ENCODE measurements around the gene LGALS1.

Gene LGALS1

GRCh38 chr22:37631448-37632173 is 43.8 kb upstream of the LGALS1 start:
- no peak for FAIRE-seq
- DNase-seq (ENCODE audit: insufficient read length, low spot score), result no peak
- no peak for TF ChIP-seq TAF1 (IDR thresholded peaks at IDR 0.05; ENCODE audit: low read depth, low read length)
- no peak for TF ChIP-seq PAX5 (IDR thresholded peaks at IDR 0.05; ENCODE audit: insufficient read depth, low read length, severe bottlenecking)
- TF ChIP-seq SPI1 (IDR thresholded peaks at IDR 0.05; ENCODE audit: low read depth, low read length), result no peak
- TF ChIP-seq POLR2AphosphoS5 (IDR thresholded peaks at IDR 0.05; ENCODE audit: low read depth, low read length), result no peak
- TF ChIP-seq POU2F2 (IDR thresholded peaks at IDR 0.05; ENCODE audit: low read depth, low read length), result no peak
- TF ChIP-seq POLR2A (IDR thresholded peaks at IDR 0.05; ENCODE audit: low read depth, low read length), result no peak

GRCh38 chr22:37632174-37633088 is 43.0 kb upstream of the LGALS1 start:
- DNase-seq (ENCODE audit: insufficient read length, low spot score) (peak; percentile 70), FAIRE-seq (no peak)
- TF ChIP-seq PAX5 (IDR thresholded peaks at IDR 0.05; ENCODE audit: insufficient read depth, low read length, severe bottlenecking) (no peak), POLR2A (IDR thresholded peaks at IDR 0.05; ENCODE audit: low read depth, low read length) (no peak), POLR2AphosphoS5 (IDR thresholded peaks at IDR 0.05; ENCODE audit: low read depth, low read length) (no peak), TAF1 (IDR thresholded peaks at IDR 0.05; ENCODE audit: low read depth, low read length) (no peak), SPI1 (IDR thresholded peaks at IDR 0.05; ENCODE audit: low read depth, low read length) (no peak), POU2F2 (IDR thresholded peaks at IDR 0.05; ENCODE audit: low read depth, low read length) (no peak)

DNA sequence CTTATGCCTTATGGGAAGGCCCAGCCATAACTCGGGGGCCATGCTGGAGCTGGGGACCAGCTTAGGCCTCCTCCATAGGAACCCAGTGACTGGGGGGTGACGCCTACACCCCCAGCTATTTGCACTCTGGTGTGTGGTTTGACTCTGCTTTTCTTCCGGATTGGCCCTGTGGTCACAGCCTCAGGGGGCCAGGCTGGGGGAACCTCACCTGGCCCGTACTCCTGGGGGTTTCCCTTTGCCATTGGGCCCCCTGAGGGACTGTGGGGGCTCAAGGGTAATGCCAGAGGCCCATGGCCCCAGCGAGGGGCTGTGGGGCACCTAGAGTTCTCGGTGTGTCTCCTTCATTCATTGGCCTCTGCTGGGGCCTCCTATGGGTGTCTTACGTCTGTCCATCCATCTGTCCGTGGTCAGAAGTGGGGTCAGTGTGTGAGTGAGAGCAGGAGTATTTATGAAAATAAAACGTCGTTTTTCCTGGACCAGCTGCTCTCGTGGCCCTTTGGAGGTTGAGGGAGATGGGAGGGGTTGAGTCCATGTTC is 42.3 kb upstream of the LGALS1 start:
- DNase-seq (ENCODE audit: insufficient read length, low spot score) (peak; percentile 91), FAIRE-seq (peak; percentile 96)
- no peak; the same call in 1 of the 2 replicates for TF ChIP-seq POLR2AphosphoS5 (IDR thresholded peaks at IDR 0.05; ENCODE audit: low read depth, low read length)
- 0 out of 2 replicates have a peak, but pooled peaks have one; percentile 45 for TF ChIP-seq POLR2A (IDR thresholded peaks at IDR 0.05; ENCODE audit: low read depth, low read length)
- TF ChIP-seq POU2F2 (IDR thresholded peaks at IDR 0.05; ENCODE audit: low read depth, low read length), result peak; percentile 76
- no peak for TF ChIP-seq SPI1 (IDR thresholded peaks at IDR 0.05; ENCODE audit: low read depth, low read length)

GRCh38 chr22:37633625-37634416 is 41.6 kb upstream of the LGALS1 start:
- TF ChIP-seq TAF1 (IDR thresholded peaks at IDR 0.05; ENCODE audit: low read depth, low read length), result no peak
- TF ChIP-seq POU2F2 (IDR thresholded peaks at IDR 0.05; ENCODE audit: low read depth, low read length), result no peak; the same call in none of the 2 replicates
- TF ChIP-seq SPI1 (IDR thresholded peaks at IDR 0.05; ENCODE audit: low read depth, low read length), result peak; percentile 74
- peak; percentile 84 for TF ChIP-seq POLR2A (IDR thresholded peaks at IDR 0.05; ENCODE audit: low read depth, low read length)
- peak; percentile 77 for TF ChIP-seq PAX5 (IDR thresholded peaks at IDR 0.05; ENCODE audit: insufficient read depth, low read length, severe bottlenecking)
- TF ChIP-seq POLR2AphosphoS5 (IDR thresholded peaks at IDR 0.05; ENCODE audit: low read depth, low read length), result peak; percentile 33
- DNase-seq (ENCODE audit: insufficient read length, low spot score) (peak; percentile 91), FAIRE-seq (no peak)

DNA sequence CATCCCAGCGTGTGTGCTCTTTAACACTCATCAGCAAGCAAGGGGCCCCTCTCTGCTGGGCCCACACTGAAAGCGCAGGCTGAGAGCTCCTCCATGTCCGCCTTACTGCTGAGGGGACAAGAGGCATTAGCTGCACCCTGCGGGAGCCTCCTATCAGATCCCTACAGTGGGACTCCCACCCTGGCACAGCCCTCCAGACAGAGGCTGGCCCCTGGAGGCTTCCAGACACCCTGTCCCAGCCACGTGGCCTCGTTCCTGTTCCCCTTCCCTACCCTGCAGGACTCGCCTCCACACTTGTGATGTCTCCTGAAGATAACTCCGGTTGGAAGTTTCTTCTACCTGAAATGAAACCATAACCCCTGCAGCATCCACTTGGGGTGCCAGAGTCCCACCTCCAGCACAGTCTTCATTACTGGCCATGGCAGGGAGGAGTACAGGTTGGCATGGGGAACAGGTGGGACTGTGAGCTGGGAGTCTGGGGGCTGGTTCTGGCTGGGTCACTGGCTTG is 41.0 kb upstream of the LGALS1 start:
- TF ChIP-seq SPI1 (IDR thresholded peaks at IDR 0.05; ENCODE audit: low read depth, low read length), result no peak
- no peak for TF ChIP-seq PAX5 (IDR thresholded peaks at IDR 0.05; ENCODE audit: insufficient read depth, low read length, severe bottlenecking)
- no peak for TF ChIP-seq POU2F2 (IDR thresholded peaks at IDR 0.05; ENCODE audit: low read depth, low read length)
- TF ChIP-seq TAF1 (IDR thresholded peaks at IDR 0.05; ENCODE audit: low read depth, low read length), result no peak
- no peak; the same call in 1 of the 2 replicates for TF ChIP-seq POLR2A (IDR thresholded peaks at IDR 0.05; ENCODE audit: low read depth, low read length)
- no peak for TF ChIP-seq POLR2AphosphoS5 (IDR thresholded peaks at IDR 0.05; ENCODE audit: low read depth, low read length)

DNA sequence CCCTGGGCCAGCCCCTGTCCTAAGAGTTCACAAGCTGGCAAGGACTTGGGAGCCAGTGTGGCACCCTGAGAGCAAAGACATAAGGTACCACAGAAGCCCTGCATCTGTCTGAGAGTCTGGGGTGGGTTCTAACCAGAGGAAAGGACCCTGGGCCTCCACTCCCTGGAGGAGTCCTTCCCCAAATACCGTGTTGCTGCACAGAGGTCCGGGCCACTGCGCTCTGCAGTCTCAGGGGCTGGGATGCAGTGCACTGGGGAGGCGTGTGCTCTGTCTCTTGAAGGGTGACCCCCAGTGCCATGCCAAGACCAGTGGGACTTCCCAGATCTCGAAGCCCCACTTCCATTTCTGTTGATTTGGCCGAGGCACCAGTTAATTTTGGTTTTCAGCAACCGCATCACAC is 40.3 kb upstream of the LGALS1 start:
- DNase-seq (ENCODE audit: insufficient read length, low spot score) (no peak), FAIRE-seq (peak; percentile 26)
- TF ChIP-seq PAX5 (IDR thresholded peaks at IDR 0.05; ENCODE audit: insufficient read depth, low read length, severe bottlenecking) (no peak), POLR2AphosphoS5 (IDR thresholded peaks at IDR 0.05; ENCODE audit: low read depth, low read length) (no peak), POU2F2 (IDR thresholded peaks at IDR 0.05; ENCODE audit: low read depth, low read length) (no peak), POLR2A (IDR thresholded peaks at IDR 0.05; ENCODE audit: low read depth, low read length) (no peak)

More for the DNA sequence above, 41.0 kb upstream of the LGALS1 start:
- FAIRE-seq (peak; percentile 80), DNase-seq (ENCODE audit: insufficient read length, low spot score) (no peak)

DNA sequence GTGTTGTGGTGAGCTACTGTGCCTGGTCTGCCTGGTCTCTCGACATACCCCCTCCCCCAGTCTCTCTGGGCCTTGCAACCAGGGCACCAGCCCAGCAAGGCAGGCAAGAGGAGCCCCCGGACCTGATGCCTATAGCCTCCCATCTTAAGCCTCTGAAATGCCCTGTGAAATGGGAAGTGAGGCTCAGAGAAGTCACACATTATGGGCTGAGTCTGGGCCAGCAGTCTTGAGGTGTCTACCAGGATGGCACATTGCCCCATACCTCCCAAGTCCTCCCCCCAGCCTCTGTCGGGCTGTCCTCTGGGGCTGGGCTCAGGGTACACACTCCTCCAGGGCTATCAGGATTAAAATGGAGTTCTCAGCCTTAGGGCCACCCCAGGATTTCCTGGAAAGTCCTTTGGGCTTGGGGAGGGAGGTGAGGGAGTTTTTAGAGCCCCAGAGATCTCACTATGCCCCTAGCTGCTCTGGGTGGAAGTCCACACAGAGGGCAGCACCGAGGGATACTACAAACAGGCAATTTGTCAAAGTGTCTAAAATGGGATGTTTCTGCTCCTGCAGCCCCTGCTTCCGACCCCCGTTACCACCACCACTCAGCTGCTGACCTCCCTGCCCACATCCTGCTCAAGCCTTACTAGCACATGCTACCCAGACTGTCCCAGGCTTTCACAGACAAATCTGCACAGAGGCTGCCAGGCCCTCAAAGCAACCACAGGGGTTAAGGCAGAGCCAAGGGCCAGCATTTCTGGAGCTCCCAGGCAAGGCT is 39.1 kb upstream of the LGALS1 start:
- TF ChIP-seq PAX5 (IDR thresholded peaks at IDR 0.05; ENCODE audit: insufficient read depth, low read length, severe bottlenecking) (no peak), POLR2A (IDR thresholded peaks at IDR 0.05; ENCODE audit: low read depth, low read length) (no peak), SPI1 (IDR thresholded peaks at IDR 0.05; ENCODE audit: low read depth, low read length) (no peak), POU2F2 (IDR thresholded peaks at IDR 0.05; ENCODE audit: low read depth, low read length) (no peak)
- FAIRE-seq (peak; percentile 23), DNase-seq (ENCODE audit: insufficient read length, low spot score) (no peak)

DNA sequence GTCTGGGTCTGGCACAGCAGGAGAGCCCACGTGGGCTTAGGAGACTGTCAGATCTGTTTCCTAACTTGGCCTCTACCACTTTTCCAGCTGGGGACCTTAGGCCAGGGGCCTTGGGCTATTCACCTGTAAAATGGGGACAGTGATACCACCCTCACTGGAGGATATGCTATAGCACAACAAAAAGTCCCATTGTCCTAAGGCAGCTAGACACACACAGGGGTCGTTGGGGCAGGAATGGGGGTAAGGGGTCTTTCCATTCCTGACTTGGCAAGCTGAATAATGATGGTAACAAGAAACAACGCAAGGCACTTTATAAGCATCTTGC is 38.5 kb upstream of the LGALS1 start:
- TF ChIP-seq TAF1 (IDR thresholded peaks at IDR 0.05; ENCODE audit: low read depth, low read length) (no peak), POLR2A (IDR thresholded peaks at IDR 0.05; ENCODE audit: low read depth, low read length) (no peak), PAX5 (IDR thresholded peaks at IDR 0.05; ENCODE audit: insufficient read depth, low read length, severe bottlenecking) (no peak), POLR2AphosphoS5 (IDR thresholded peaks at IDR 0.05; ENCODE audit: low read depth, low read length) (no peak), SPI1 (IDR thresholded peaks at IDR 0.05; ENCODE audit: low read depth, low read length) (no peak), POU2F2 (IDR thresholded peaks at IDR 0.05; ENCODE audit: low read depth, low read length) (no peak)
- DNase-seq (ENCODE audit: insufficient read length, low spot score), result no peak
- FAIRE-seq, result peak; percentile 78
